K562 (cell line): Measurements from ENCODE around the gene DHTKD1. TPM values are rescaled to one million over a fixed set of nuclear protein-coding genes. Genes with fewer than 3 reads are reported as not detected.

Experiments
- CBX8 ChIP-seq: fragments of 200-600 bp; sonication (generic); IDR thresholded peaks from 2 replicates; pipeline ENCODE4 v1.6.1; 2012; ENCODE audit warnings: borderline replicate concordance, mixed run types, low read depth, mild to moderate bottlenecking, moderate library complexity, mixed read lengths, low read length, control low read depth, inconsistent platforms; ENCODE audit not compliant: poor library complexity, severe bottlenecking; ENCODE audit errors: extremely low read depth
- CREB1 ChIP-seq, 2 experiments: sonication (generic) in 1 of 2; formaldehyde crosslinking in 1 of 2; IDR thresholded peaks; 2 replicates each; pipeline versions ENCODE4 v1.6.1 to v1.8.0; 2012 to 2022; ENCODE audit warnings: inconsistent platforms in 1 of 2, mild to moderate bottlenecking in 1 of 2, missing genetic modification reagents in 1 of 2, moderate library complexity in 1 of 2
- HLTF ChIP-seq: fragments of 450-650 bp; IDR thresholded peaks from 2 replicates; pipeline ENCODE4 v1.6.1; 2016
- HNRNPH1 ChIP-seq: fragments of 200-400 bp; formaldehyde crosslinking; optimal IDR thresholded peaks from 2 replicates; pipeline ENCODE3; 2017; ENCODE audit warnings: low read depth, mild to moderate bottlenecking, low read length, moderate library complexity
- L3MBTL2 ChIP-seq: fragments of 450-650 bp; IDR thresholded peaks from 2 replicates; pipeline ENCODE4 v1.6.1; 2016; ENCODE audit warnings: mild to moderate bottlenecking, moderate library complexity
- MAZ ChIP-seq, 2 experiments: fragments of 450-650 bp in 1 of 2; sonication (generic) in 1 of 2; formaldehyde crosslinking; IDR thresholded peaks in 1 of 2; conservative IDR thresholded peaks in 1 of 2; 2 replicates each; pipeline versions ENCODE4 v1.4.0 to v1.5.0; 2020; ENCODE audit warnings: mild to moderate bottlenecking in 1 of 2, missing genetic modification reagents in 1 of 2
- MBD1 ChIP-seq: fragments of 250-450 bp; sonication (Bioruptor Pico); IDR thresholded peaks from 2 replicates; pipeline ENCODE4 v1.8.0; 2022; ENCODE audit warnings: inconsistent platforms
- MXI1 ChIP-seq: IDR thresholded peaks from 2 replicates; pipeline ENCODE4 v1.6.1; 2011; ENCODE audit warnings: low read depth, mild to moderate bottlenecking, improper control_type of control experiment, low read length
- NFATC3 ChIP-seq: fragments of 450-650 bp; IDR thresholded peaks from 2 replicates; pipeline ENCODE4 v1.6.1; 2017; ENCODE audit warnings: mild to moderate bottlenecking
- RUNX1 ChIP-seq: sonication (generic); IDR thresholded peaks from 2 replicates; pipeline ENCODE4 v1.6.1; 2016; ENCODE audit warnings: antibody characterized with exemption, low read depth
- SMARCC2 ChIP-seq: fragments of 450-650 bp; IDR thresholded peaks from 2 replicates; pipeline ENCODE4 v1.6.1; 2017; ENCODE audit warnings: antibody characterized with exemption, moderate library complexity, mild to moderate bottlenecking, low read depth
- SNRNP70 ChIP-seq: fragments of 200-400 bp; formaldehyde crosslinking; optimal IDR thresholded peaks from 2 replicates; pipeline ENCODE3; 2017; ENCODE audit warnings: low read depth, low read length
- SRSF7 ChIP-seq: fragments of 200-400 bp; formaldehyde crosslinking; optimal IDR thresholded peaks from 2 replicates; pipeline ENCODE3; 2017; ENCODE audit warnings: mild to moderate bottlenecking, low read depth, low read length
- TAL1 ChIP-seq: fragments of 450-650 bp; IDR thresholded peaks from 2 replicates; pipeline ENCODE4 v1.6.1; 2016; ENCODE audit warnings: mild to moderate bottlenecking
- USF2 ChIP-seq: sonication (generic); formaldehyde crosslinking; IDR thresholded peaks from 2 replicates; pipeline ENCODE4 v1.5.0; 2020; ENCODE audit warnings: missing genetic modification reagents
- ZNF212 ChIP-seq: fragments of 450-650 bp; formaldehyde crosslinking; IDR thresholded peaks from 2 replicates; pipeline ENCODE4 v1.4.0; 2020; ENCODE audit warnings: mild to moderate bottlenecking
- polyA plus RNA-seq, 8 experiments: library from polyadenylated mRNA; depleted of rRNA in 4 of 8; stranded (reverse) in 5 of 8; unstranded in 3 of 8; fragments of >200 nt; fragmentation: Nextera tagmentation in 2 of 8; fragmentation: Illumina TruSeq in 1 of 8; extraction: Ambion mirVana in 2 of 8; extraction: Trizol in 1 of 8; gene quantifications; 2 replicates each; pipeline versions ENCODE4 v1.2.1 to v1.2.3, GENCODE V29; 2011 to 2014; ENCODE audit warnings: inconsistent platforms in 1 of 8, missing spikeins in 1 of 8
- total RNA-seq, 7 experiments: library from RNA; depleted of rRNA in 6 of 7; stranded (reverse); fragments of >200 nt in 6 of 7; fragmentation: Illumina TruSeq in 2 of 7; extraction: Trizol in 2 of 7; gene quantifications; 2 replicates each; pipeline versions ENCODE4 v1.2.1 to v1.2.3, GENCODE V29; 2011 to 2021; ENCODE audit warnings: low replicate concordance in 1 of 7
- TF ChIP-seq, protein P1 (sequence below): fragments of 250-450 bp; sonication (Bioruptor Pico); IDR thresholded peaks from 2 replicates; pipeline ENCODE4 v1.5.0; 2021

DHTKD1 gene
- total and polyA plus RNA-seq, 9 of the 15 experiments (the other 6 are each of a cell fraction or from before 2014, with no cell fraction given): 3.1 to 19.7 (median 6.8) TPM

DNA sequence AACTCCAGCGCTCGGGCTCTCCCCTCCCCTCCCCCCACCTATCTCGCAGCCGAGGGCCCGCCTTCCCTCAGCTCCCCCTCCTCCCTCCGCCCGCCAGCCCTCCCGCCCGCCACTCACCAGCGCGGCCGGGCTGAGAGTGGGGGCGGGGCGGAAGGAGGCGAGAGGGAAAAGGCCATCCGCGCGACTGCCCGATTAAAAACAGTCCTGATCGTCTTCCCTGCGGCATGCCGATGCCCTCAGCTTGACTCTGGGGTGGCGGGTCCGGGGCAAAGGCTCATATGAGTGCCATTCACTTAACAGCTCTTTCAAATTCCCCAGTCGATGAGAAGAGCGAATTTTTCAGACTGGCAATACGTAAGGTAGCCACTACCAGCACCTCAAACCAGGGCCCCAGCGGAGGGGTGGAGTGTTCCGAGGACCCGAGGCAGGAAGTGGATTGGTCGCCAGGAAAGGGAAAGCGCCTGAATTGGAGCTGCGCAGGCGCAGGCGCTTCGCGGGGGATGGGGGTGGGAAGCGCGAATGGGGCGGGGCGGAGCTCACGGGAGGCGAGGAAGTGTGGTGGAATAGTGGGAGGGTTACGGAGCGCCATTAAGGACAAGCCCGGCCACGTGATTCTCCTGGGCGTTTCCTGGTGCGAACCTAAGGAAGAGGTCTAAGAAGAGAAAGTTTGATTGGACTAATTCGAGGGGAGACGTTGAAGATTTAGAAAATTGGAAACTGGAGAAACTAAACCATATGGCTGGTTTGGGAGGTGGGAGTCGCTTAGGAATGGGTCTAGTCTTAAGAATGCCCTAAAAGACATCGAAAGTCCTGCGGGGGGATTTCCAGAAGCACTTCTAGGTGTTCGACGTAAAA is 25.7 kb upstream of the DHTKD1 start, which contains the start of gene UPF2 (continued):
- TF ChIP-seq, protein P1, sequence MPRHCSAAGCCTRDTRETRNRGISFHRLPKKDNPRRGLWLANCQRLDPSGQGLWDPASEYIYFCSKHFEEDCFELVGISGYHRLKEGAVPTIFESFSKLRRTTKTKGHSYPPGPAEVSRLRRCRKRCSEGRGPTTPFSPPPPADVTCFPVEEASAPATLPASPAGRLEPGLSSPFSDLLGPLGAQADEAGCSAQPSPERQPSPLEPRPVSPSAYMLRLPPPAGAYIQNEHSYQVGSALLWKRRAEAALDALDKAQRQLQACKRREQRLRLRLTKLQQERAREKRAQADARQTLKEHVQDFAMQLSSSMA (CRISPR knock-in tag): no peak
- TF ChIP-seq CREB1 (IDR thresholded peaks at IDR 0.05) (peak; percentile 47; the same call in 1 of the 2 replicates), CREB1 (CRISPR knock-in tag; IDR thresholded peaks at IDR 0.05) (peak; percentile 54; the same call in 1 of the 2 replicates), HLTF (no peak), SRSF7 (no peak), SMARCC2 (no peak), NFATC3 (no peak), RUNX1 (no peak), MXI1 (0 out of 2 replicates have a peak, but pooled peaks have one; percentile 25), L3MBTL2 (peak; percentile 97), USF2 (CRISPR knock-in tag) (peak; percentile 94), CBX8 (no peak), MBD1 (CRISPR knock-in tag) (no peak), ZNF212 (no peak), TAL1 (peak; percentile 53), SNRNP70 (no peak), HNRNPH1 (no peak), MAZ (CRISPR knock-in tag; conservative IDR thresholded peaks at IDR 0.05 in 1 of 2, IDR thresholded peaks at IDR 0.05 in 1 of 2) (peak; percentile 74 to 95)
